NCI-H146 (cell line): ENCODE measurements around the gene PLEKHG7.

Experiments
- DNase-seq: peaks from one replicate; lab custom pipeline; 2025; lab: John Stamatoyannopoulos, UW

PLEKHG7 gene

DNA sequence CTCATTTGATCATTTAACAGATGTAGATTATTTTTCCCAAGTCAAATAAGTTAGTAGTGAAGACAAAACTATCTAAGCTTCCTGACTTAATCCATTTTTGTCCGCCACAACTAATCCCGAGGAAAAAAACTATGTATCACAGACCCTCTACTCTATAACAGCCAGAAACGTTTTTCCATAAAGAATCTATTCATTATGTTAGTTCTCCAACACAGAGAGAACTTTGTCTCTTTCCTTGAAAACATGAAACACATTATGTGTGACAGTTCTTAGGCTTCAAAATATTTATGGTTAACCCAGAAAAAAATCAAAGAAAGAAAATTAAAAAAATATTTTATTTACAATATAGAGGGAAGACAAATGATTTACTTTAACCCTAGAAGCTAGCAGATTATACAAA is 100.1 kb downstream of the PLEKHG7 start:
- no peak for DNase-seq

DNA sequence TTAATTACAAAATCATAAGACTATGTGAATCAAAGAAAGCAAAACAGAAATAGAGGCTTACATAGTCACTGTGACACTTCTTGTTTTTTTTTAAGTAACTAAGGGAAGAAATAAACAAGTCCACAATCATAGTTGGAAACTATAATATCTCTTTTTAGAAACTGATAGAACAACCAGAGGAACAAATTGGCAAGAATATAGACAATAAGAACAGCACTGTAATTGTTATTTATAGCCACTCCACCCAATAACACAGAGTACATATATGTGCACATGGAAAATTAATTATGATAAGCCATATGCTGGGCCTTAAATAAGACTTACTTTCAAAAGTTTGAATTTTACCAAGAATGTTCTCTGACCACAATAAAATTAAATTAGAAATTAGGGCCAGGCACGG is 101.1 kb downstream of the PLEKHG7 start:
- no peak for DNase-seq

DNA sequence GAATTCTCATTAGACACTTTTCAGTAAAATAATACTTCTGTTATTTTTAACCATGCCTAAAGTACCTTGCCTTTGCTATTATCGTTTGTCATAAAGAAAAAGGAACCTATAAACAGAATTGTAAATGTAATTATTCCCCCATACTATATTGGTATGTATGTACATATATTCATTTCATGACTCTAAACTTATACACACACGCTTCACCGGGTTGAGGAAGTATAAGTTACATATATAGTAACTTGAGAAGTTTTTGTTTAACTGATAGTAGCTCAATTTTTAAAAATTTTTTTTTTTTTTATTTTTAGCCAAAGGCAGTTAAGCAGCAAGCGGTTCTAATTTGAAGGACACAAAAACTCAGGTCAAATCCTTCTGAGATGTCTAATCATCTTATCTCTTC is 107.6 kb downstream of the PLEKHG7 start:
- DNase-seq, result no peak

DNA sequence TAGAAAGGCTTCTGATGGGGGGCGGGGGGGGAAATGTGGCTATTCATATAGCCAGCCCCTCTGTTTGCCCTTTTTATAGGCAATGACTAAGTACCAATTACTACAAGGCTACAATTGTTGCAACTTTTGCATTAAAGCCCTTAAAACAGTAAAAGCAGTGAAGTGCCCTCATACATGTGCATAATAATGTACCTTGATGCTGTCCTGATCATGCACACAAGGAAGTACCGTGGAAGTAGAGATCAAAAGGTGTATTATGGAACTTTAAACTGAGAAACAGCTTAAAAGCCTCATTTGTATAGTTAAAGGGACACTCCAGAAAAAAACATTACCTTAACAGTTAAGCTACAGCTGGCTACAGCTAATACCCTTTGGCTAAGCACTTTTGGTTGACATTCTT is 111.8 kb downstream of the PLEKHG7 start:
- DNase-seq, result no peak

DNA sequence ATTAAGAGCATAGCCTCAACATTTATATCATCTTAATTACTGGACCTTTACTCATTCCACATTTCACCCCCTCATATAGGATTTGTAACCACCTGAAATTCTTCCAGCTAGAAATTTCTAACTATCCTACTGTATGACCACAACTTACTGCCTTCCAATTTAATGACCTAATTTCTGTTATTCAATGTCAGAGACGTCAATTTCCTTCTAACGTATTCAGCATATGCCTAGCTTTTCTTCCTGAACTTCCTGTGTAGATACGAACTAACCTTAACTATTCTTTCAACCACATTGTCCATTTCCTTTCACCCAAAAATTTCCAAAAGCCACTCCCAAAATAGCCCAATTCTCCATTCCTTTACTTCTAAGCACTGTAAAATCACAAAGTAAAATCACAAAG is 118.4 kb downstream of the PLEKHG7 start:
- DNase-seq, result no peak
